ENCODE data around the gene CENPP.

CENPP gene

GRCh38 chr9:92378865-92379560 lies 53.3 kb downstream of the CENPP start:
- no peak overlapping the region for H3K27ac ChIP-seq
- H3K9ac ChIP-seq: no peak overlapping the region
- H3K36me3 ChIP-seq (ENCODE audit: control insufficient read depth, insufficient read depth, low read length): no peaks in the 10 kb centered on the region
- H3K79me2 ChIP-seq: no peaks in the 10 kb centered on the region
- H3K4me3 ChIP-seq (ENCODE audit: low read depth, low read length): no peak overlapping the region
- no peaks in the 10 kb centered on the region for H3K4me1 ChIP-seq
- H2AFZ ChIP-seq: no peak overlapping the region
- no peak overlapping the region for H3K4me2 ChIP-seq (ENCODE audit: low read length)
- no peak for TF ChIP-seq CTCF (IDR thresholded peaks at IDR 0.05)
- no peaks in the 10 kb centered on the region for H3K9me3 ChIP-seq (ENCODE audit: control insufficient read depth, low read length)
- H3K27me3 ChIP-seq (ENCODE audit: control insufficient read depth, insufficient read depth, low read length): no peaks in the 10 kb centered on the region

GRCh38 chr9:92380603-92381002 lies 54.9 kb downstream of the CENPP start:
- Histone ChIP-seq H2AFZ (no peak overlapping the region), H3K9ac (no peak overlapping the region), H3K9me3 (ENCODE audit: control insufficient read depth, low read length) (no peaks in the 10 kb centered on the region), H3K4me1 (no peaks in the 10 kb centered on the region), H3K4me3 (ENCODE audit: low read depth, low read length) (no peak overlapping the region), H3K27ac (no peak overlapping the region), H3K4me2 (ENCODE audit: low read length) (no peak overlapping the region), H3K36me3 (ENCODE audit: control insufficient read depth, insufficient read depth, low read length) (no peaks in the 10 kb centered on the region), H3K27me3 (ENCODE audit: control insufficient read depth, insufficient read depth, low read length) (no peaks in the 10 kb centered on the region), H3K79me2 (no peaks in the 10 kb centered on the region)
- TF ChIP-seq CTCF (IDR thresholded peaks at IDR 0.05): no peak

- Histone ChIP-seq H3K79me2 (no peaks in the 10 kb centered on the region), H3K4me3 (ENCODE audit: low read depth, low read length) (no peak overlapping the region), H2AFZ (no peak overlapping the region), H3K36me3 (ENCODE audit: control insufficient read depth, insufficient read depth, low read length) (no peaks in the 10 kb centered on the region), H3K4me2 (ENCODE audit: low read length) (no peak overlapping the region), H3K9me3 (ENCODE audit: control insufficient read depth, low read length) (no peaks in the 10 kb centered on the region), H3K27me3 (ENCODE audit: control insufficient read depth, insufficient read depth, low read length) (no peaks in the 10 kb centered on the region), H3K9ac (no peak overlapping the region), H3K27ac (no peak overlapping the region), H3K4me1 (no peaks in the 10 kb centered on the region)
- no peak for TF ChIP-seq CTCF (IDR thresholded peaks at IDR 0.05)
Measured at GRCh38 chr9:92381775-92382174, 56.0 kb downstream of the CENPP start.

GRCh38 chr9:92384375-92384774 lies 58.6 kb downstream of the CENPP start:
- Histone ChIP-seq H3K27me3 (ENCODE audit: control insufficient read depth, insufficient read depth, low read length) (no peaks in the 10 kb centered on the region), H3K4me2 (ENCODE audit: low read length) (no peak overlapping the region), H3K4me1 (no peaks in the 10 kb centered on the region), H3K36me3 (ENCODE audit: control insufficient read depth, insufficient read depth, low read length) (no peaks in the 10 kb centered on the region), H3K9ac (no peak overlapping the region), H3K79me2 (no peaks in the 10 kb centered on the region), H3K27ac (no peak overlapping the region), H3K4me3 (ENCODE audit: low read depth, low read length) (no peak overlapping the region), H2AFZ (no peak overlapping the region), H3K9me3 (ENCODE audit: control insufficient read depth, low read length) (no peaks in the 10 kb centered on the region)
- no peak for TF ChIP-seq CTCF (IDR thresholded peaks at IDR 0.05)

GRCh38 chr9:92385001-92385400 lies 59.2 kb downstream of the CENPP start:
- no peak for TF ChIP-seq CTCF (IDR thresholded peaks at IDR 0.05)
- Histone ChIP-seq H3K9me3 (ENCODE audit: control insufficient read depth, low read length) (no peaks in the 10 kb centered on the region), H3K9ac (no peak overlapping the region), H3K27ac (no peak overlapping the region), H2AFZ (no peak overlapping the region), H3K36me3 (ENCODE audit: control insufficient read depth, insufficient read depth, low read length) (no peaks in the 10 kb centered on the region), H3K27me3 (ENCODE audit: control insufficient read depth, insufficient read depth, low read length) (no peaks in the 10 kb centered on the region), H3K4me1 (no peaks in the 10 kb centered on the region), H3K4me3 (ENCODE audit: low read depth, low read length) (no peak overlapping the region), H3K4me2 (ENCODE audit: low read length) (no peak overlapping the region), H3K79me2 (no peaks in the 10 kb centered on the region)
